PC-3 (cell line): ENCODE results near the gene PLAA.

Experiments
- CTCF ChIP-seq: fragments of 300-600 bp; sonication (generic); conservative IDR thresholded peaks from 2 replicates; pipeline ENCODE4 v1.5.1; 2017; ENCODE audit warnings: antibody characterized with exemption, low read depth, mild to moderate bottlenecking, low read length
- EZH2 ChIP-seq: fragments of 300-600 bp; sonication (generic); IDR thresholded peaks from one replicate; pipeline ENCODE4 v1.6.1; 2017; ENCODE audit warnings: antibody characterized with exemption, mild to moderate bottlenecking, low read length; ENCODE audit not compliant: unreplicated experiment

- no peak for TF ChIP-seq EZH2
- TF ChIP-seq CTCF, result no peak
These were observed 48.8 kb upstream of the PLAA start for GRCh38 chr9:26995810-26996209.
